A549 (cell line): Measurements from ENCODE around the gene BSND.

Experiments used
- BHLHE40 ChIP-seq: IDR thresholded peaks from 2 replicates; pipeline ENCODE4 v1.6.1; 2012; ENCODE audit warnings: low read depth, low read length, inconsistent platforms
- CEBPB ChIP-seq, 2 experiments: fragments of >200 bp in 1 of 2; sonication (Bioruptor Twin) in 1 of 2; formaldehyde crosslinking in 1 of 2; IDR thresholded peaks; 2 replicates each; pipeline ENCODE4 v1.6.1; 2012 to 2016
- CHD4 ChIP-seq: fragments of 200-600 bp; sonication (generic); IDR thresholded peaks from 2 replicates; pipeline ENCODE4 v1.6.1; 2016; ENCODE audit warnings: antibody characterized with exemption, mild to moderate bottlenecking, borderline replicate concordance
- JUN ChIP-seq, 2 experiments: fragments of >200 bp; sonication (Bioruptor Twin); formaldehyde crosslinking; IDR thresholded peaks; 2 replicates in 1 of 2; 3 replicates in 1 of 2; pipeline ENCODE4 v1.6.1; 2016 to 2017
- JUNB ChIP-seq: fragments of >200 bp; sonication (Bioruptor Twin); formaldehyde crosslinking; IDR thresholded peaks from 2 replicates; pipeline ENCODE4 v1.6.1; 2016
- KDM1A ChIP-seq: fragments of 200-600 bp; sonication (generic); IDR thresholded peaks from 2 replicates; pipeline ENCODE4 v1.6.1; 2016; ENCODE audit warnings: low read depth, mild to moderate bottlenecking
- MAZ ChIP-seq: fragments of 150-350 bp; IDR thresholded peaks from 2 replicates; pipeline ENCODE4 v1.6.1; 2014; ENCODE audit warnings: antibody characterized with exemption, low read depth, low read length, borderline replicate concordance
- RARB ChIP-seq: fragments of 250-450 bp; sonication (Bioruptor Pico); IDR thresholded peaks from 2 replicates; pipeline ENCODE4 v1.8.0; 2021; ENCODE audit warnings: mild to moderate bottlenecking, moderate library complexity
- TF ChIP-seq, protein P1 (sequence below): fragments of 250-450 bp; sonication (Bioruptor Pico); IDR thresholded peaks from 2 replicates; pipeline ENCODE4 v1.5.0; 2021; ENCODE audit warnings: mild to moderate bottlenecking, moderate library complexity, borderline replicate concordance
- TF ChIP-seq, protein P2 (sequence below): fragments of >200 bp; sonication (Bioruptor Twin); formaldehyde crosslinking; IDR thresholded peaks from 2 replicates; pipeline ENCODE4 v1.6.1; 2016

DNA sequence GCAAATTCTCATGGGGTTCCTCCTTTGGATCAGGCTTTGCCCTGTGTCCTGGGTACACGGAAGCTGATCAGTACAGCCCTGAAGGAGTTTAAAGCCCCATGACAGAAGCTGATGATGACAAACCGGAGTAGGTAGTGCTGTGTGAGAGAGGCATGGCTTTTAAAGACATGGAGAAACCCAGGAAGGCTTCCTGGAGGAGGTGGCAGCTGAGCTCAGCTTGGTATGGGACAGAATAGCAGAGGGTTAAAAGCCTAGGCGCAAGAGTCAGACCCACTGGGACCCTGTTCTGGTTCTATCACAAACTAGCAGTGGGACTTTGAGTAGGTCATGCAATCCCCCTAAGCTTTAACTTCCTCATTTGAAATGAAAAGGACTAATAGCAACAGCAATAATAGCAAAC lies 12.2 kb upstream of the BSND start:
- TF ChIP-seq KDM1A (no peak), CEBPB (IDR thresholded peaks at IDR 0.05) (no peak), CHD4 (no peak), MAZ (no peak), BHLHE40 (no peak), RARB (CRISPR knock-in tag) (no peak), JUN (IDR thresholded peaks at IDR 0.05) (no peak), JUNB (no peak)
- TF ChIP-seq, protein P1, sequence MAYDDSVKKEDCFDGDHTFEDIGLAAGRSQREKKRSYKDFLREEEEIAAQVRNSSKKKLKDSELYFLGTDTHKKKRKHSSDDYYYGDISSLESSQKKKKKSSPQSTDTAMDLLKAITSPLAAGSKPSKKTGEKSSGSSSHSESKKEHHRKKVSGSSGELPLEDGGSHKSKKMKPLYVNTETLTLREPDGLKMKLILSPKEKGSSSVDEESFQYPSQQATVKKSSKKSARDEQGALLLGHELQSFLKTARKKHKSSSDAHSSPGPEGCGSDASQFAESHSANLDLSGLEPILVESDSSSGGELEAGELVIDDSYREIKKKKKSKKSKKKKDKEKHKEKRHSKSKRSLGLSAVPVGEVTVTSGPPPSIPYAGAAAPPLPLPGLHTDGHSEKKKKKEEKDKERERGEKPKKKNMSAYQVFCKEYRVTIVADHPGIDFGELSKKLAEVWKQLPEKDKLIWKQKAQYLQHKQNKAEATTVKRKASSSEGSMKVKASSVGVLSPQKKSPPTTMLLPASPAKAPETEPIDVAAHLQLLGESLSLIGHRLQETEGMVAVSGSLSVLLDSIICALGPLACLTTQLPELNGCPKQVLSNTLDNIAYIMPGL: no peak
- TF ChIP-seq, protein P2, sequence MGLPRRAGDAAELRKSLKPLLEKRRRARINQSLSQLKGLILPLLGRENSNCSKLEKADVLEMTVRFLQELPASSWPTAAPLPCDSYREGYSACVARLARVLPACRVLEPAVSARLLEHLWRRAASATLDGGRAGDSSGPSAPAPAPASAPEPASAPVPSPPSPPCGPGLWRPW: no peak
